ENCODE results near the gene FOXD2.
A peak's percentile ranks its signal among the peaks of the same experiment; 100 is the strongest.

FOXD2 gene

DNA sequence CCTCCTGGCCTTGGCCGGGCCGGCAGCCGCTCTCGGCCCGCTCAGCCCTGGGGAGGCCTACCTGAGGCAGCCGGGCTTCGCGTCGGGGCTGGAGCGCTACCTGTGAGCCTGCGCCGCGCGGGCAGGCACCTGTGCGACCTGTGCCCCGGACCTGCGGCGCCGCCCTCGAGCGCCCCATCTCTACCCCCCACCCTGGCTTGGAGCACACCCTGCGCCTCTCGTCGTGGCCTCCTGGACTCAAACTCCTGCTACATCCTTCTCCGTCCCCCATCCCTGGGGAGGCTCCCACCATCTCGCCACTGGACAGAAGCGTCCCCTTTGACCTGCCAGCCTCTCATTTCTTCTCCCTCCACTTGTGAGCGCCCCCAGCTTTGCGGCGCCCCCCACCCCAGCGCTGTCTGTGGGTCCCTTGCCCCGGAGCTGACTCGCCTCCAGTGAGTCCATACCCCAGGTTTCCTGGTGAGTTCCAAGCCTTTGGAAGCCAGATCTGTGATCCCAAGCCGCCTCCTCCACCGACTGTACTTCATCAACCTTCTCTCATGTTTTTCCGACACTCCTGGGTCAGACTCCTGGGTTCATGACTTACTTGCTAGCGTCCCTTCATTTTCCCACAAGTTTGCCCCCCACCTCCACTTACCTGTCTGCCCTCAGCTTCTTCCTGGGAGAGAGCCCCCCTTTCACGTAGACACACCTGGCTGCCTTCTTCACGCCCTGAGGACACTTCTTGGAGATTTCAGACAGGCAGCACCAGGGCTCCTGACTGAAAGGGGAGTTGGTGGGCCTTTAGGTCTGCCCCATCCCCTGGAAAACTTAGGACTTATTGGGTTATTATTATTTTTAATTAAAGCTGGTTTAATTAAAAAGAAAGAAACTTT lies 20.4 kb upstream of the FOXD2 start:
- no peak for DNase-seq (ENCODE audit: low spot score)

DNA sequence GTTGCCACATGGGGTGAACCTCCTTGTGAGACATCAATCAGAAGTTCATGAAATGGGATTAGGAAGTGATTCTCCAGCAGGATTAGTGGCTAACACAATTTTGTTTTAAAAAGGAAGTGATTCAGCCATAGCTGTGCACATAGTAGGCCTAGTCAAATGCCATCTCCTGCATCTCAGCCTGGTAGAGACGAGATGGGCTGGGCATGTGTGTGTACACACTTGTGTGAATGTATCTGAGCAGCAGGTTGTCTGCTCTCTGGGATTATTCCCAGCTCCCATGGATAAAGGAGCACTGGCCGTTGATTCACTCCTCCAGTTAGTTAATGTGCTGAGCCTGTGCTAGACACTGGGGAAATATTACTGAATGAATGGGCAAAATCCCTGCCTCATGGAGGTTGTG lies 19.7 kb upstream of the FOXD2 start:
- no peak for DNase-seq (ENCODE audit: low spot score)

DNA sequence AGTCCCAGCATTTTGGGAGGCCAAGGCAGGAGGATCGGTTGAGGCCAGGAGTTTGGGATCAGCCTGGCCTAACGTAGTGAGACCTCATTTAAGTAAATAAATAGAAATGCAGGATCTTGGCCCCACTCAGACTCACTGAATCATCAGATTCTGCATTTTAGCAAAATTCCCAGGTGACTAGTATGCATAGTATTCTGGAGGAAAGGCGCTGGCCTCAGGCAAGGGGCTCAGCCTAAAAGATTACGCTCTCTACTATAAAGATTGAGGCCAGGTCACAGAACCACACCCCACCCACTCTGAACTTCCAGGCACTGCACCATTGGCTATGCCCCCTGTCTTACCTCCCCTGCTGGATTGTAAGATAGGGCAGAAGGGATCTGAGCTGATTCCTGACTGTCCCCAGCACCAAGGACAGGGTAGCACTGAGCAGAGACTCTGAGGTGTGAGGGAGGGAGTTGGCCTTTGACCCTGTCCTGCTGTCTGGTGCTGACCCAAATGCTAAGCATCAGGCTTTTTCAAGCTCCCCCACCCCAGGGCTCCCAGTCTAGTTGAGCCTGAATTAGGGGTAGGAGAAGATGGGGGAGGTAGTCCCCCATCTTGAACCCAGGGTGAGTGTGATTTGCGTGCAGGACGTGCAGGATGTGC lies 19.0 kb upstream of the FOXD2 start:
- no peak for DNase-seq (ENCODE audit: low spot score)

DNA sequence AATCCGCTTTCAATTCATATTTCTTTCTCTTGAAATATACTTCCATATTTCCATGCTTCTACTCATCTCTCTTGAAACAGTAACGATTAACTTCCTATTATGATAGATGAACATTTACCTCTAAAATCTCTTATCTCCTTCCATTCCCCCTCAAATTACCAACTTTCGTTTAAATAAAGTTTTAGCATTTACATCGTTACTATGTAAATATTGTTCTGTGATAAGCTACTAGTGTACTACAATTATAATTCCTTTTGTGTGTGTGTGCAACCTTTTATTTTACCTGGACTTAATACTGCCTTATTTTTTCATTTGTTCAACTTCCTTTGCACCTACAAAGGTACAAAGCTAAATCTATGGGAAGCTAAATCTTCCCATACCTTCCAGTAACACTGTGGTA lies 17.3 kb upstream of the FOXD2 start:
- no peak for DNase-seq (ENCODE audit: low spot score)

DNA sequence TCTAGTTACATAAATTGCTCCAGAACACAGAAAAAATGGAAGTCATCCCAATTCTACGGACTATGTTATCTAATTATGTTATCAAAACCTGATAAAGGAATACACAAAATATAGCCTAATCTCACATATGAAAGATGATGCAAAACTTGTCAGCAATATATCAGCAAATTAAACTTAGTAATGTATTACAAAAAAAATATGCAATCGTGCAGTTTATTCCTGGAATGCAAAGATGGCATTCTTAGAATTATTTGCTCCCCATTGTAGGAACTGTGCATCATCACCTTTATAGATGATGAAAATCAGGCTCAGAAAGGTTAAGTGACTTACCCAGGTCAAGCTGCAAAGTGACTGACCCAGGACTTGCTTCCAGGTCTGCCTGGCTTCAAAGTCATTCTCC lies 14.0 kb upstream of the FOXD2 start:
- DNase-seq (ENCODE audit: low spot score): no peak

DNA sequence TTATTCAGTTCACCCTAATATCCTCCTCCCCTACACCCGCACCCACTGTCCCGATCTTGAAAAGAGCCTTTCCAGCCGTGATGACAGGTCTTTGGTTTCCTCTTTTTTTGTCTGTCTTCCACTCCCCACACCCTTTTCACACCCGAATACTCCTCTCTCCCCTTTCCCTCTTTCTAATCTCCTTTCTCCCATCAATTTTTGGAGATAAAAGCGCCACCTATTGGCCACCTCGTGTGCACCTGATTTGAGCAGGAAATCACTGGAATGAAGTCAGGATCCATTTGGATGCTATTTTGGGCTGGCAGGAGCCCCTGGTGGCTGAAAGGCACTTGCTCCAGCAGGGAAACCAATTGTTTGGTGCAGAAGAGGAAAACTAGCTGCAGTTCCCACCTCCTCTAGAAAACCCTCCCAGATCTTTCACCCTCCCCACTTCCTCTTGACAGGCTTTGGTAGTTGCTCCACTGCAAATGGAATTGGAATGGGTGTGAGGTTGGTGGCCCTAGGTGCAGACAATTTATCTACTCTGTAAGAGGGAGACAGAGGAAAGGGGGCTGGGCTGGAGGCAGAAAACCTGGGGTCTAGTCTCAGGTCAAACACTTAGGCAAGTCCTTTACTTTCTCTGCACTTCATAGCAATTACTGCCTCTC lies 13.4 kb upstream of the FOXD2 start:
- no peak for DNase-seq (ENCODE audit: low spot score)

DNA sequence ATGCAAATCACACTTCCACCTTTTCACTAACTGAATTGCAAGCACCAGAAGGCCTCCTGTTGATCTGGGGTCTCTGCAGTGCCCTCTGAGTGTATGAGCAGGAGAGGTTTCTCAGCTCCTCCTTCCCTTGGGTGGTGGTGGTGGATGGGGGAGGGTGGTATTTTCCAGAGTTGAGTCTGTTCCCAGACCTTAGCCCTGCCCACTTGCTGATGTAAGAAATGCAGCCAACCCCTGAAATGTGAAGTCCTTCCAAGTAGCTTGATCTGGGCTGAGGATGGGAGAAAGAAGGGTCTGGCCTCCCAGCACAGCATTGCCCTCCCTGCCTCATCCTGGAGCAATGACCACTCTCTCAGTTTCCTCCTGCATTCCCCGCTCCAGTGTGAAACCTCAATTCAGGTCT lies 6.3 kb upstream of the FOXD2 start:
- no peak for DNase-seq (ENCODE audit: low spot score)

DNA sequence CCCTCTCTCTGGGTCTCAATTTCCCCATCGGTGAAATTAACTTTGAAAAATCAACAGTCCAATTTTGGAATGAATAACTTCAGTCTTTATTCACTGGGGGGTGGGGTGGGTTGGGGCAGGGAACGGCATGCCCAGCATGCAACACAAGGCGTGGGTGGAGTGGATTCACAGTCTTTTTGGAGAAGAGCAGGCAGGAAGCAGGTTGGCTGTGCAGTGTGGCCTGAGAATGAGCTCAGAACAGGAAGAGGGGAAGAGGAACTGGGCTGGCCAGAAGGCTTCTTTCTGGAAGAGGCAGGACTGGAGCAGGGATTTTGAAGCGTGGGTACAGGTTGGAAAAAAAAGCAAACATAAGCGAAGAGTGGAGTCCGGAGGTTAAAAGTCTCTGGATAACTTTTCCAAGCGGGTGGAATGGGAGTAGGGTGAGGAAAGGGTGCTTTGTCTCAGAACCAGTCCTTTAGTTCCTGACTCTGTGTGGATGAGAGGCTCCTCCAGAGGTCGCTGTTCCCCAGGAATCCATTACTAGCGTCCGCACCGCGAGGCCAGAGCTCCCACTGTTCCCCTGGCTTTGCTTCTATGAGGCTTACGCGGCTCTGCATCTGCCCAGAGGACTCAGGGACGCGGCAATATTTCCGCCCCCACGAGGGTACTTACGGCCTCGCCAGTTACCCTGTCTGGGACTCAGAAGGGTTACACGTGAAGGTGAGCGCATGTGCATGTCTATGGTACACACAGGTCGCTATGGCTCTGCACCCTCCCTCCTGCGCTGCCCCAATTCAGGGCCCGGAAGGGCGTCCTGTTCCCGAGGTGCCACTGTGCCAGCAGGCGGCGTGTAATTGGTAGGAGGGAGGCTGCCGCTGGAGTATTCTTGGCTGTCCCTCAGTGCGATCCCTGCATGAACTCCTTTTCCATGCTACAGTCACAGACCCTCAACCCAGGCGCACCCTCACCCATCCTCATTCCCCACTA lies 5.5 kb upstream of the FOXD2 start:
- DNase-seq (ENCODE audit: low spot score): peak; percentile 82

DNA sequence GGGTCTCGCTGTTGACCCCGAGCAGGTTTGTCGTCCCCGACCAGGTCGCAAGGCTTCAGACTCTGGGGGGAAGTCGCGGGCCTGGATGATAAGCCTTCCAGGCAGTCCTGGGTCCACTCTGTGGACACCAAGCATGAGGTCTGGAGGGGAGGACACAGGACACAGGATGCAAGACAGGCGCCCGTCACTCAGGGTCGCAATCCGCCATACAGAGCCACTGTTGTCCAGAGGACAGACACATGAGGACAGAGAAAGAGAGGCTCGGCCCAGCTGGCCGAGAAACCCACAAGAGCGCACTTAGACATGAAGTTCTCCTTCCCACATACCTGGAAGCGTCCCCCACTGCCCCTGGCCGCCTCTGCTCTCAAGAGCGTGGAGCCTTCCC lies 4.8 kb upstream of the FOXD2 start:
- no peak for DNase-seq (ENCODE audit: low spot score)

DNA sequence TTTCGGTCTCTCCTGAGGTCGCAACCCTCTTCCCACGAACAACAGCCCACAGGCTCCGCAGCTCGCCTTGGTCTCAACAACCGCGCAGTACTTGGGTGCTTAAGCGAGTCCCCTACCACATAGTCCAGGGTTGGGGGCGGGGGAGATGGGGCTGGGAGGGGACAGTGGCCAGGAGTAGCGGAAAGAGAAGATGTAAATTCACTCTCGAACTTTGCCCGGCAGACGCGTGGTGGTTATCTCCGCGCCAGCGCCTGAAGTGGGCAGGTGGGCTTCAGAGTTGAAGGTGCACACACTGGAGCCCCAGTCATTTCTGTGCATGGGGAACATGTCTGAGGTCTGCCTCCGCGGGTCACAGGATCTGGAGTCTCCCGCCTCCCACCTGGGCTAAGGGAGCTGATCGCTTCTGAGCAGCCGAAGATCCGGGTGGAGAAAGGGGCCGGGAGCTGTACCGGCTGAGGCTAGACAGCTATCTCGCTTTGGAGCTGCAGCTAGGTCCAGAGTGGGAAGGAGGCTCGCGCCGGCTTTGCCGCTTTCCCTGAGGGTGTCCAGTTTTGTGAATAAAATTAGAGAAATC lies 4.3 kb upstream of the FOXD2 start:
- DNase-seq (ENCODE audit: low spot score): no peak

DNA sequence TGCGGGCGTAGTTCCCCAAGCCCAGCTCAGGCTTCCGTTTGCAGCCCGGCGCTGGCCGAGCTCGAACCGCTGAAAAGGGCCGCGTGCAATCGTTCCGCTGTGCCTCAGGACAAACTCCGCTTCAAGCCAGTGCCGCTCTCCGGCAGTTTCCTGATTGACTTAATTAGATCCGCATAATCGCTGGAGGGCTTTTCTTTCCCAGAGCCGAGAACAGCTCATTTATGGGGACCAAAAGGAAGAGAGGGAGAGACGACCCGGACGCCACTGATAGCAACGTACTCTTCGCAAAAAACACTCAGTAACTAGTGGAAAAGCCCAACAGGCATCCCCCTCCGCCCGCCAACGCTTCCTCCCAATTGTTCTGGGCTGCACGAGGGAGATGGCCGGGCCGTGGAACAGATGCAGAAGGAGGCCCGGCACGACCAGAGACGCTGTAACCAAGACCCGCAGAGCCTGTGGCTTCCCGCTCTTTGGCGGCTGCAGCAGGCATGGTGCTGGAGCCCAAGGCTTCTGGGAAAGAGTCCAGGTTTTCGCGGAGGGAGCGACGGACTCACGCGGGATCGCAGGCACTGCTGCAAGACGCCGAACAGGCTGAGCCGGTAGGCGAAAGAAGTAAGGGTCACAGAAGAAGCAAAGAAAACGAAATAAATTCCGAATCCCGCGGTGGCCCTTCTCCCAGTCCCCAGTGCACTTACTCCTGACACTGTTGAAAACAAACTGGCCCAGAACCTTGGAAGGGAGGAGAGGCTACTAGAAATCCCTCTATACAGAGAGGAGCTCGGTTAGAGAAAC lies 3.6 kb upstream of the FOXD2 start:
- DNase-seq (ENCODE audit: low spot score): no peak

DNA sequence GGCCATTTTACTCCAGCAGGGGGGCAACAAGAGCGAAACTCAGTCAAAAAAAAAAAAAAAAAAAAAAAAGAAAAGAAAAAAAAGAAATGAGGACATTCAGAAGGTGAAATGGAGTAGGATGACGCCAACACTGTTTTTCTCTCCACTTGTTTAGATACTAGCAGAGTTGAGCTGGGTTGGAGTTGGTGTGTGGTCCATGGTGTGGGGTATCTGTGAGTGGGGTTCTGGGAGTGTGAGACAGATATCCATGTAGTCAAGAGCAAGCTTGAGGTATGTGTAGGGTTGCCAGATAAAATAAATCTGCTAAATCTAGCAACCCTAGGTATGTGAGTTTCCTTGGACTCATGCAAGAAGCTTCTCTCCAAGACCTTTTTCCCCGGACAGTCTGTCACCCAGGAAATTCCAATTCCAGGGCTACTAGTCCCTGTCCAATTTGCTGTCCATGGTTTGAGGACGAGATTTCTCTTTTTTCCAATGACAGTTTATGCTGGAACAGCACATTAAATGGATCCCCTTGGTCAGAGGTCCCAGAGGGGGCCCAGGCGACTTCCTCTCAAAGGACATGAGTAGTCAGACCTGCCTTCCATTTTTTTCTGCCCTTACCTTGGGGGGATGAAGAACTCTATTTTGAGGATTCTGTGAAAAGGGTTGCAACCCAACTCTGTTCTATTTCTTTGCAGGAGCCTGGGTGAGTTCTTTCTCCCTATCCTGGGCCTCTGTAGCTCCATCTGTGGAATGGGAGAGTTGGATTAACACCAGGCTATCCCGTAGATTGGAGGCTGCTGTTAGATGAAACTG lies 2.1 kb upstream of the FOXD2 start:
- no peak for DNase-seq (ENCODE audit: low spot score)

DNA sequence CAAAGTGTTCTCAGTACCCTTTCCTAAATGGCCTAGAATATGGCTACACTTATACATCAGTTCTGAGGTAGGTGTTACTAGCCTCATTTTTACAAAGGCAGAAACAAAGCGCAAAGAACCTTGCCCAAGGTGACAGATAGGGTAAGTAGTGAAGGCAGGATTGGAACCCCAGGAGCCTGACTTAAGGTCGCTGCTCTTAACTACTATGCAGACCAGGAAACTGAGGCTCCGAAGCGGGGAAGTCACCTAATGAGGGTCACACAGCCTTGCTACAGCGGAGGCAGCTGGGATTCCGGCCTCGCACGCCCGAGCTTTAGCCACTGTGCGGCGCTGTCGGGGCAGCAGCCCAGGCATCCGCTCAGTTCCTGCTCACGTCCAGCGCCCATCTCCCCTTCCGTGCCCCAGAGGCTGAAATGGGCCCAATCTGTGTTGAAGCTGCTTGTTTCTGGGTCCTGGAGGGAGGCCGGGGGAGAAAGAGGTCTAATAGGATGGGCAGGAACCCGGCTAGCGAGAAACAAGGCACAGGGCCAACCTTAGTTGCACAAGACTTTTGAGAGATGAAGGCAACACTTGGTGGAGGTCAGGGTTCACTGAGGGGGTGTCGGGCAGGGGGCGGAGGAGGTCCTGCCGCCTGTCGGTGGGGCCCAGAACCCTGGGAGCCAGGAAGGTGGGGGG lies 1.4 kb upstream of the FOXD2 start:
- DNase-seq (ENCODE audit: low spot score): peak; percentile 73

DNA sequence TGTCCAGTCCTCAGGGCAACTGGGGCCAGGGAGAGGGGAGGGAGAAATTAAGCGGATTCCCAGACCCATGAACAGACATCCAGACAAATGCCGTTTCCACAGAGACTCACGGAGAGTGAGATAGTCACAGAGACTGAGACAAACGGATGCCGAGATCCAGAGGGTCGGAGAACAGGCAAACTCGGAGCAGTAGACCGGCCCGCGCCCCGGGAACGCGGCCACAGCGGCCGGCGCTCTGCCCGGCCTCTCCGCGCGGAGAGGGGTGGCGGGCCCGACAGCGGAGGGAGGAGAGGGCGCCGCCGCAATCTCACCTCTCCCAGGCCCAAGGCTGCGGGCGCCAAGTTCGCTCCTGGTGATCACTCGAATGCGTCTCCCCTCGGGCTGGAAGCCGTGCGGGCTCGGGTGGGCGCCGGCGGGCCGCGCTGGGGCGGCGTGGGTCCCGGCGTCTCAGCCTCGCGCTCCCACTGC lies 831 bp upstream of the FOXD2 start:
- no peak for DNase-seq (ENCODE audit: low spot score)

DNA sequence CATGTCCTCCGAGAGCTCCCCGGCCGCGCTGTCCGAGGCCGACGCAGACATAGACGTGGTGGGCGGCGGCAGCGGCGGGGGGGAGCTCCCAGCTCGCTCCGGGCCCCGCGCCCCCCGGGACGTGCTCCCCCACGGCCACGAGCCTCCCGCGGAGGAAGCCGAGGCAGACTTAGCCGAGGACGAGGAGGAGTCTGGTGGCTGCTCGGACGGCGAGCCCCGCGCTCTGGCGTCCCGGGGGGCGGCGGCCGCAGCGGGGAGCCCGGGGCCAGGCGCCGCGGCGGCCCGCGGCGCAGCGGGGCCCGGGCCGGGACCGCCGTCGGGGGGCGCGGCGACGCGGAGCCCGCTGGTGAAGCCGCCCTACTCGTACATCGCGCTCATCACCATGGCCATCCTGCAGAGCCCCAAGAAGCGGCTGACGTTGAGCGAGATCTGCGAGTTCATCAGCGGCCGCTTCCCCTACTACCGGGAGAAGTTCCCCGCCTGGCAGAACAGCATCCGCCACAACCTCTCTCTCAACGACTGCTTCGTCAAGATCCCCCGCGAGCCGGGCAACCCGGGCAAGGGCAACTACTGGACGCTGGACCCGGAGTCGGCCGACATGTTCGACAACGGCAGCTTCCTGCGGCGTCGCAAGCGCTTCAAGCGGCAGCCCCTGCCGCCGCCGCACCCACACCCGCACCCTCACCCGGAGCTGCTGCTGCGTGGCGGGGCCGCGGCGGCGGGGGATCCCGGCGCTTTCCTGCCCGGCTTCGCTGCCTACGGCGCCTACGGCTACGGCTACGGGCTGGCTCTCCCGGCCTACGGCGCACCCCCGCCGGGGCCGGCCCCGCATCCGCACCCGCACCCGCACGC lies 547 bp downstream of the FOXD2 start:
- no peak for DNase-seq (ENCODE audit: low spot score)

DNA sequence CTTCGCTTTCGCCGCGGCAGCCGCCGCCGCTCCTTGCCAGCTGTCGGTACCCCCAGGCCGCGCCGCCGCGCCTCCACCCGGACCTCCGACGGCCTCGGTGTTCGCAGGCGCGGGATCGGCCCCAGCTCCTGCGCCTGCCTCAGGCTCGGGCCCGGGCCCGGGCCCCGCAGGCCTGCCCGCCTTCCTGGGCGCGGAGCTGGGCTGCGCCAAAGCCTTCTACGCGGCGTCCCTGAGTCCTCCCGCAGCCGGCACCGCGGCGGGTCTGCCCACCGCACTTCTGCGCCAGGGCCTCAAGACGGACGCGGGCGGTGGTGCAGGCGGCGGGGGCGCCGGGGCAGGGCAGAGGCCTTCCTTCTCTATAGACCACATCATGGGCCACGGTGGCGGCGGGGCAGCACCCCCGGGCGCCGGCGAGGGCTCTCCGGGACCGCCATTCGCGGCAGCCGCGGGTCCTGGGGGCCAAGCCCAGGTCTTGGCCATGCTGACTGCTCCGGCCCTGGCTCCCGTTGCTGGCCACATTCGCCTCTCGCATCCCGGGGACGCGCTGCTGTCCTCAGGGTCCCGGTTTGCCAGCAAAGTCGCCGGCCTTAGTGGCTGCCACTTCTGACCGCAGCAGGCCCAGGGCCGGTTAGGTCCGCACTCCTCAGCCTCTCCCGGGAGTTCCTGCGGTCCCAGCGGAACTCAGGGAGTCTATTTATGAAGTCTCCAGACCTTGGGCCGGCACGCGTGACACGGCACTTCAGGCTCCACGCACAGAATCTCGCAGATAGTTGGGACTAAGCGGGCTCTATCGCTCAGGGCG lies 1.4 kb downstream of the FOXD2 start:
- no peak for DNase-seq (ENCODE audit: low spot score)

DNA sequence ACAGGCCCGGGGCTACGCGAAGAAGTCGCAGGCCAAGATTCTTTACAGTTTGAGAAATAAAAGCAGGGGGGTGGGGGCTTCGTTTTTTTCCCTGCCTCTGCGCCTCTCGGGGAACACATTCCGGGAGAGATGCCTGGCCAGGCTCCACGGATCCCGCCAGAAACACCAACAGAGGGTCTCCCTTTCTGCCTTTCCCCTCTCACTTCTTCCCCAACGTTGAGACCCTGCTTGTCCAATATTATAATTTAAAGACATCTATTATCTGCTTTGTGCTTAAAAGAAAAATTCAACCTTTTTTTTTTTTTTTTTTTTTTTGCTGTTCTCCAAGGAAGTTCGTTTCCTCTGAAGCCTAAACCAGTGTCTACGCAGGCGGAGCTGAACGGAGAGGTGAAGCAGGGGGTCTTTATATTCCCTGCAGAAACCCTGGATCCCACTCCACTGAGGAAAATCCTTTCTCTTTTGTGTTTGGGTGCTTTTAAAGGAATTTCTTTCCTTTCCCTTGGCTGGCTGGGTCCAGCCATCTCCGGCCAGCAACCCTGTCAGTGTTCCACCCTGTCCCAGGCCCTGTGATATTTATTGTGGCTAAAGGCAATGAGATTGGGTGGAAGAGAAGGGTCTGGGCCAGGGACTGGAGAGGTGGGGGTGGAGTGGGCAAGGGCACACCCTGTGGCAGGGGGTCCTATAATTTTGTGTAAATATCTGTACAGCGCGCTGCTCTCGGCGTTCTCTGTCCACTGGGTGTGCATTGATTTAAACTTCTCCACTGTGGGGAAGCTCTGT lies 2.2 kb downstream of the FOXD2 start:
- no peak for DNase-seq (ENCODE audit: low spot score)
